Mucosa of descending colon (tissue), 3 donors: Measurements from ENCODE around the gene CUTC. TPM values are rescaled to one million over a fixed set of nuclear protein-coding genes. Genes with fewer than 3 reads are reported as not detected.
"Not testable (repeated sequence)": the region's sequence is repeated elsewhere in the genome, so short reads cannot be mapped to it uniquely, and the experiment has no call there.

Experiments
- ATAC-seq: fragments of 200-7000 bp; cut with Tn5 transposase; one replicate; pipeline ENCODE4 v1.9.1; 2020; ENCODE audit warnings: mild to moderate bottlenecking, moderate library complexity
- DNase-seq, 3 donors: peaks; one replicate each; pipeline ENCODE4 v3.0.0-alpha.2; 2020
- H3K36me3 ChIP-seq: fragments of 200-600 bp; one replicate; pipeline ENCODE4 v1.8.0; 2021; ENCODE audit warnings: low read depth, mild to moderate bottlenecking
- H3K4me1 ChIP-seq: fragments of 200-600 bp; one replicate; pipeline ENCODE4 v1.8.0; 2021; ENCODE audit warnings: low read depth, mild to moderate bottlenecking
- H3K4me3 ChIP-seq: fragments of 200-600 bp; one replicate; pipeline ENCODE4 v1.8.0; 2021; ENCODE audit warnings: mild to moderate bottlenecking
- H3K9me3 ChIP-seq: fragments of 200-600 bp; one replicate; pipeline ENCODE4 v1.8.0; 2021; ENCODE audit warnings: mild to moderate bottlenecking
- intact Hi-C, 2 donors: fragments of 100-400 bp; cut with DNase I in 1 of 2; cut with micrococcal nuclease in 1 of 2; formaldehyde crosslinking; loops; one replicate each; pipeline versions ENCODE4 v1.11.0 to v1.11.1; 2022; cut with DNase I, micrococcal nuclease
- total RNA-seq, 3 donors: library from RNA; stranded (reverse); fragmentation: NEBNext Ultra II Directional in 2 of 3; extraction: Animal tissue kit (Norgen Biotek cat#: 25700) in 2 of 3; gene quantifications; one replicate each; pipeline versions ENCODE4 v1.2.1 to v1.2.4, GENCODE V29; 2021 to 2023
- TF ChIP-seq, protein P1 (sequence below): fragments of 200-600 bp; IDR thresholded peaks from one replicate; pipeline ENCODE4 v1.8.0; 2022; ENCODE audit warnings: antibody characterized with exemption, mild to moderate bottlenecking
- donor health status: DM: no; HTN: no; CAD: no; lungs with moderate emphysema.
- donor health status: DM: no; HTN: no; CAD: no.
- donor health status: DM: no; HTN: yes; CAD: no.

Gene CUTC
- total RNA-seq, 3 donors from 2014 or later, result 10.7 to 22.1 (median 11.4) TPM

DNA sequence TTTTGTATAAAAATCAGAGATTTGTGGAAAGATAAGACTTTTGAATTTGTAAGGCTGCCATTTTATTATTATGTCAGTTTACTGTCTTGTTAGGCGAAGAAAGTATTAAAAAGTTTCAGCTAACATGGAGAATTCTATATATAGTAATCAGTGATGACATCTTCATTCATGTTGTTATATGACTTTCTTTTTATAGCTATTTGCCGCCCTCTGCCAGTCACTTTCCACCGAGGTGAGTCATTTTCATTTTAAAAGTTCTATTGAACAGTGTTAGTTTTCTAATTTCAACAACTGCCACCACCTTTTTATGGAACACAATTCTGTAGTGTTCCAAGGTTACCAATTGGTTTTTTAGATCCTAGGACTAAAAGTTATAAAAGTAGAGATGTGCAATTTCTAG lies 11.8 kb downstream of the CUTC start:
- TF ChIP-seq, protein P1, sequence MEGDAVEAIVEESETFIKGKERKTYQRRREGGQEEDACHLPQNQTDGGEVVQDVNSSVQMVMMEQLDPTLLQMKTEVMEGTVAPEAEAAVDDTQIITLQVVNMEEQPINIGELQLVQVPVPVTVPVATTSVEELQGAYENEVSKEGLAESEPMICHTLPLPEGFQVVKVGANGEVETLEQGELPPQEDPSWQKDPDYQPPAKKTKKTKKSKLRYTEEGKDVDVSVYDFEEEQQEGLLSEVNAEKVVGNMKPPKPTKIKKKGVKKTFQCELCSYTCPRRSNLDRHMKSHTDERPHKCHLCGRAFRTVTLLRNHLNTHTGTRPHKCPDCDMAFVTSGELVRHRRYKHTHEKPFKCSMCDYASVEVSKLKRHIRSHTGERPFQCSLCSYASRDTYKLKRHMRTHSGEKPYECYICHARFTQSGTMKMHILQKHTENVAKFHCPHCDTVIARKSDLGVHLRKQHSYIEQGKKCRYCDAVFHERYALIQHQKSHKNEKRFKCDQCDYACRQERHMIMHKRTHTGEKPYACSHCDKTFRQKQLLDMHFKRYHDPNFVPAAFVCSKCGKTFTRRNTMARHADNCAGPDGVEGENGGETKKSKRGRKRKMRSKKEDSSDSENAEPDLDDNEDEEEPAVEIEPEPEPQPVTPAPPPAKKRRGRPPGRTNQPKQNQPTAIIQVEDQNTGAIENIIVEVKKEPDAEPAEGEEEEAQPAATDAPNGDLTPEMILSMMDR, result no peak
- no peak for DNase-seq
- intact Hi-C loops, result no loop called here
- peak; percentile 50 for ATAC-seq
- H3K36me3 ChIP-seq, result peaks cover 28% of the 10 kb centered on the region
- H3K4me3 ChIP-seq, result no peak overlapping the region
- H3K9me3 ChIP-seq, result peaks cover 13% of the 10 kb centered on the region
- H3K4me1 ChIP-seq, result no peaks in the 10 kb centered on the region

DNA sequence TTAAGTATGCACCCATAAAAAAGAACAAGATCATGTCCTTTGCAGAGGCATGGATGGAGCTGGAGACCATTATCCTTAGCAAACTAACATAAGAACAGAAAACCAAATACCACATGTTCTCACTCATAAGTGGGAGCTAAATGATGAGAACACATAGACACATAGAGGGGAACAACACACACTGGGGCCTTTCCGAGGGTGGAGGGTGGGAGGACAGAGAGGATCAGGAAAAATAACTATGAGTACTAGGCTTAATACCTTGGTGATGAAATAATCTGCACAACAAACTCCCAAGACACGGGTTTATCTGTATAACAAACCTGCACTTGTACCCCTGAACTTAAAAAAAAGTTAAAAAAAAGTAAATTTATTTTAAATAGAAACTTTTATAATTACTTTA lies 14.1 kb downstream of the CUTC start:
- H3K4me1 ChIP-seq, H3K9me3 ChIP-seq, DNase-seq, ATAC-seq, H3K4me3 ChIP-seq, intact Hi-C loops: not testable (repeated sequence)
- peaks cover 12% of the 10 kb centered on the region for H3K36me3 ChIP-seq

DNA sequence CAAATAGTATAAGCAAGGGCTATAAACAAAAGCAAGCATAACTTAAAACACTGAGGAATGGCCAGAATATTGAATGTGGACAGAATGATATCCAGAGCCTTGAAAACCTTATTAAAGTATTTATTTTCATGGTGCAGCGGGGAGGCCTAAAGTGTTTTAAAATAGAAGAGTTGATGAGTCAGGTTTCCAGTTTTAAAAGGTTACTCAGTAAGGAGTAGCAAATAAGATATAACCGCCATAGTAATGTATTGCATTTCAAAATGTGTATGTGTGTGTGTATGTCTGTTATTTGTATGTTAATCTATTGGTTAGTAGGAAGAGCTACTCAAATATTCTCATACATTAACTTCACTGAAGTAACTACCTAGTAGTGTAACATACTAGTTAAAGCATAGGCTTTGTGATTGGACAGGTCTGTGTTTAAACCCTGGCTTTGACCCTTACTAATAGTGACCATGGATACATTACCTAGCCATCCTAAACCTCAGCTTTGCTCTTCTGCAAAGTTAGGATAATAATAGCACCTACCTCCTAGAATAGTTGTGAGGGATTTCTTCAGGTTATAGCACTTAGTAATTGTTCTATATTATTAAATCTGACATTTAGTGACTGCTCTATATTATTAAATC lies 16.9 kb downstream of the CUTC start:
- Histone ChIP-seq H3K4me3 (no peak overlapping the region), H3K9me3 (no peaks in the 10 kb centered on the region), H3K36me3 (peaks cover 9% of the 10 kb centered on the region), H3K4me1 (no peaks in the 10 kb centered on the region)
- DNase-seq, result no peak
- no peak for ATAC-seq
- TF ChIP-seq, protein P1, result no peak
- intact Hi-C loops, result no loop called here

DNA sequence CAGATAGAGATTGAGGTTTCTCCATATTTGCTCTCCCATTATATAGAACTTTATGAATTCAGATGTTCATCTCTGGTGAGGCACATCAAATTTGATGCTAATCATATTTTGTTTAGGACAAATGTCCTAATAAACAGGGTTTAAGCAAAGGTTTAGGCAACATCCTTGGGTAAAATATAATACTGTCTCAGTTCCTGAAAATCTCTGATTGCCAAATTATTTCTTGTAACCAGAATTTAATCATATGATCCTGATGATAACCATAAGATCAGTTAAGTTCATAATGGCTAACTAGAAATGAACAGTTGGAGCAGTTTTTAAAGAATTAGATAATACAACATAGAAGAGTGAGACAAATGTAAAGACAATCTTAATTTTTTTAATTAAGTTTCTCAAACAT lies 18.6 kb downstream of the CUTC start:
- Histone ChIP-seq H3K4me3 (no peak overlapping the region), H3K4me1 (no peaks in the 10 kb centered on the region), H3K36me3 (peaks cover 3% of the 10 kb centered on the region), H3K9me3 (no peaks in the 10 kb centered on the region)
- DNase-seq, result no peak
- ATAC-seq, result no peak
- TF ChIP-seq, protein P1, result no peak
- intact Hi-C loops, result no loop called here

DNA sequence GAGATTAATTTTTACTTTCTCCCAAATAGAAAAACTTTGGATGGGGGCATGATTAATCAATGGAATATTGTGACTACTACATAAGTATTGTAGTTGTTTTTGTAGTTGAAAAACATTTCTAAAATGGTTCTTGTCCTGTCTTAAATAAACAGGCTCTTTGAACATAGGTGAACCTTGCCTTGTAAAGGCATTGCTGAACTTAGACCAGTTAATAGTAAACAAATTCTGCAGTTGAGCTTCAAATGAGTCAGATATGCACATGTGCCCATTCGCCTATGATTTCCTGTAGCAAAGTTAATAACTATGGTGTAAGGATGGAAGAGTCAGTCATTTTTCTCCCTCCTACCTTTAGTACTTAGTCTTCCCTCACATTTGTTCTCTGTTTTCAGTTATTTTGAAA lies 22.6 kb downstream of the CUTC start:
- TF ChIP-seq, protein P1, result no peak
- Histone ChIP-seq H3K4me1 (no peaks in the 10 kb centered on the region), H3K36me3 (no peaks in the 10 kb centered on the region), H3K4me3 (no peak overlapping the region), H3K9me3 (no peaks in the 10 kb centered on the region)
- ATAC-seq (no peak), DNase-seq (no peak)
- intact Hi-C loops, result no loop called here

DNA sequence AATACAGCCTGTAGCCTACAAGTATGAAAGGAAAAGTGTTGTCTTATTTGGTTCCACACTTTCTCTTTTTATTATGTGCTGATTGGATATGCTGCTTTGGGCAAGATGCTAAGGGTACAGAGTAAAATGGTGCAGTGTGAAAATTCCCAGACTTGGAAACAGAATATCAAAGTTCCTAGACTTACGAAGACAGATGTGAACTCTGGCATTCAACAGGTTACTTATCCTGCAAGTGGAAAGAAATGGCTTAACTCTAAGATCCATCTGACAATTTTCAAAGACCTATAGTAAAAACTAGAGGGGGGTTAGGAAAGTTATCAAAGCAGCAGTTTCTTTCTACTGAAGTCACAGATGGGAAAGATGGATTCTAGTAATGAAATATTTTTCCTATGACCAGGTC lies 24.1 kb downstream of the CUTC start:
- DNase-seq, result no peak
- ATAC-seq, result no peak
- TF ChIP-seq, protein P1, result no peak
- intact Hi-C loops, result no loop called here
- H3K36me3 ChIP-seq, result no peaks in the 10 kb centered on the region
- no peaks in the 10 kb centered on the region for H3K9me3 ChIP-seq
- no peak overlapping the region for H3K4me3 ChIP-seq
- no peaks in the 10 kb centered on the region for H3K4me1 ChIP-seq
